ENCODE measurements around the gene ZNF503.

ZNF503 gene

DNA sequence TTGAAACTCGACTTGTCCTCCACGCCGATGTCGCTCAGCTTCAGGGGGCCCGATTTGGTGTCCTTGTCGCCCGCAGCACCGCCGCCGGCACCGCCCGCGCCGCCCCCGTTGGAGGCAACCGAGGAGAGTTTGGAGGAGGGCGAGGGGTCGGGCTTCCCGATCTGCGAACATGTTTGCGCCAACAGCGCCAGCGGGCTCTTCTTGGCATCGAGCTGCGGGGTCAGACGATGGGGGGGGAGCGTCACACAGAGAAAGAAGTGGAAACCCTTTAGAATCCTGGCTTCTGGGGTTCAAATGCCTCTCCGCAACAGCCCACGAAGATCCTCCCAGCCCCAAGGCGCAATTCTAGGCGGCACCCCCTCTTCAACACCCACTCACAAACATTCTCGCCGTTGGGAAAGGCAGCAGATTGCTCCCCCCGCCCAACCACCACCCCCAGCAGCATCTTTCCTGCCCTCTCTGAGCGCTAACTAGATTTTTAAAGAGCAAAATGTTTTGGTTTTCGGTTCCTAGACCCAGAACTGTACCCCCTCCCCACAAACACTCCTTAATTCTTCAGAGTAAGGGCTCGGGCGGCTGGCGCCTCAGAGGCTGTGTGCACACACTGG is 1.3 kb downstream of the ZNF503 start:
- TF ChIP-seq RAD21 (IDR thresholded peaks at IDR 0.05; ENCODE audit: low read depth) (no peak), CREB1 (IDR thresholded peaks at IDR 0.05; ENCODE audit: low read depth) (no peak), EGR1 (IDR thresholded peaks at IDR 0.05) (no peak), CEBPB (IDR thresholded peaks at IDR 0.05) (no peak), TEAD4 (IDR thresholded peaks at IDR 0.05) (no peak), NFIC (IDR thresholded peaks at IDR 0.05) (no peak), FOXM1 (IDR thresholded peaks at IDR 0.05; ENCODE audit: borderline replicate concordance, low read depth) (no peak), ZBTB7A (IDR thresholded peaks at IDR 0.05; ENCODE audit: low read depth) (no peak; the same call in none of the 2 replicates), TCF12 (IDR thresholded peaks at IDR 0.05; ENCODE audit: low read depth) (no peak), EP300 (IDR thresholded peaks at IDR 0.05; ENCODE audit: borderline replicate concordance) (no peak)

DNA sequence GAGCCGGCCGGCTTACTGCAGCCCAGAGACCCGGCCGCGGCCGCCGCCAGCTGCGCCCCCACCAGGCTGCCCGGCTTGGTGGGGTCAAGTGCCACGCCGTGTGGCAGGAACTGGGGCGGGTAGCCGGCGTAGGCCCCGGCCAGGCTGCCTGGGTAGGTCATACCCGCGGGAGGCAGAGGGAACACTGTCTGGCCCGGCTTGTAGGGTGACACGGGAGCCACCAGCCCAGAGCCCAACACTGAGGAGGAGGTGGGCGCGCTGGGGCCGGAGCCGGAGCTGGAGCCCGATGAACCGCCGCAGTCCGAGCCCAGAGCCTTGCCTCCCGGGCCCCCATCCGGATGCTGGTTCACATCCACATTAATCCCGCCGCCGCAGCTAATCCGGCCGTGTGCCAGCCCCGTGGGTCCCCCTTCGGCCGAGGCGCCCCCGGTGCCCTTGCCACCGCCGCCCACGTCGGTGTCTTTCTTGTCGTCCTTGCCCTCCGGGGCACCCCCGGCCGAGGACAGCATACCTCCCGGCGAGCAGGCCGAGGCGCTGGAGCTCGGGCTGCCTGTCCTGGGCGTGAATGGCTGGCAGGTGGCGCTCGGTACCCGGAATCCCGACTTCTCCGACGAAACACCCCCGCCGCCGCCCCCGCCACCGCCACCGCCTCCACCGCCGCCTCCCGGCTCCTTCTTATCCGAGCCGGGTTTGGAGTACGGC is 2.0 kb downstream of the ZNF503 start:
- TF ChIP-seq, protein P1, sequence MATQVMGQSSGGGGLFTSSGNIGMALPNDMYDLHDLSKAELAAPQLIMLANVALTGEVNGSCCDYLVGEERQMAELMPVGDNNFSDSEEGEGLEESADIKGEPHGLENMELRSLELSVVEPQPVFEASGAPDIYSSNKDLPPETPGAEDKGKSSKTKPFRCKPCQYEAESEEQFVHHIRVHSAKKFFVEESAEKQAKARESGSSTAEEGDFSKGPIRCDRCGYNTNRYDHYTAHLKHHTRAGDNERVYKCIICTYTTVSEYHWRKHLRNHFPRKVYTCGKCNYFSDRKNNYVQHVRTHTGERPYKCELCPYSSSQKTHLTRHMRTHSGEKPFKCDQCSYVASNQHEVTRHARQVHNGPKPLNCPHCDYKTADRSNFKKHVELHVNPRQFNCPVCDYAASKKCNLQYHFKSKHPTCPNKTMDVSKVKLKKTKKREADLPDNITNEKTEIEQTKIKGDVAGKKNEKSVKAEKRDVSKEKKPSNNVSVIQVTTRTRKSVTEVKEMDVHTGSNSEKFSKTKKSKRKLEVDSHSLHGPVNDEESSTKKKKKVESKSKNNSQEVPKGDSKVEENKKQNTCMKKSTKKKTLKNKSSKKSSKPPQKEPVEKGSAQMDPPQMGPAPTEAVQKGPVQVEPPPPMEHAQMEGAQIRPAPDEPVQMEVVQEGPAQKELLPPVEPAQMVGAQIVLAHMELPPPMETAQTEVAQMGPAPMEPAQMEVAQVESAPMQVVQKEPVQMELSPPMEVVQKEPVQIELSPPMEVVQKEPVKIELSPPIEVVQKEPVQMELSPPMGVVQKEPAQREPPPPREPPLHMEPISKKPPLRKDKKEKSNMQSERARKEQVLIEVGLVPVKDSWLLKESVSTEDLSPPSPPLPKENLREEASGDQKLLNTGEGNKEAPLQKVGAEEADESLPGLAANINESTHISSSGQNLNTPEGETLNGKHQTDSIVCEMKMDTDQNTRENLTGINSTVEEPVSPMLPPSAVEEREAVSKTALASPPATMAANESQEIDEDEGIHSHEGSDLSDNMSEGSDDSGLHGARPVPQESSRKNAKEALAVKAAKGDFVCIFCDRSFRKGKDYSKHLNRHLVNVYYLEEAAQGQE (IDR thresholded peaks at IDR 0.05; ENCODE audit: low read depth), result no peak
- TF ChIP-seq TEAD4 (IDR thresholded peaks at IDR 0.05) (no peak), FOXM1 (IDR thresholded peaks at IDR 0.05; ENCODE audit: borderline replicate concordance, low read depth) (no peak), YY1 (IDR thresholded peaks at IDR 0.05; ENCODE audit: low read depth) (no peak), CEBPB (IDR thresholded peaks at IDR 0.05) (no peak), NFIC (IDR thresholded peaks at IDR 0.05) (no peak), RAD21 (IDR thresholded peaks at IDR 0.05; ENCODE audit: low read depth) (peak; percentile 64)
- TF ChIP-seq, protein P2, sequence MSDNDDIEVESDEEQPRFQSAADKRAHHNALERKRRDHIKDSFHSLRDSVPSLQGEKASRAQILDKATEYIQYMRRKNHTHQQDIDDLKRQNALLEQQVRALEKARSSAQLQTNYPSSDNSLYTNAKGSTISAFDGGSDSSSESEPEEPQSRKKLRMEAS (IDR thresholded peaks at IDR 0.05), result 0 out of 2 replicates have a peak, but pooled peaks have one; percentile 5

DNA sequence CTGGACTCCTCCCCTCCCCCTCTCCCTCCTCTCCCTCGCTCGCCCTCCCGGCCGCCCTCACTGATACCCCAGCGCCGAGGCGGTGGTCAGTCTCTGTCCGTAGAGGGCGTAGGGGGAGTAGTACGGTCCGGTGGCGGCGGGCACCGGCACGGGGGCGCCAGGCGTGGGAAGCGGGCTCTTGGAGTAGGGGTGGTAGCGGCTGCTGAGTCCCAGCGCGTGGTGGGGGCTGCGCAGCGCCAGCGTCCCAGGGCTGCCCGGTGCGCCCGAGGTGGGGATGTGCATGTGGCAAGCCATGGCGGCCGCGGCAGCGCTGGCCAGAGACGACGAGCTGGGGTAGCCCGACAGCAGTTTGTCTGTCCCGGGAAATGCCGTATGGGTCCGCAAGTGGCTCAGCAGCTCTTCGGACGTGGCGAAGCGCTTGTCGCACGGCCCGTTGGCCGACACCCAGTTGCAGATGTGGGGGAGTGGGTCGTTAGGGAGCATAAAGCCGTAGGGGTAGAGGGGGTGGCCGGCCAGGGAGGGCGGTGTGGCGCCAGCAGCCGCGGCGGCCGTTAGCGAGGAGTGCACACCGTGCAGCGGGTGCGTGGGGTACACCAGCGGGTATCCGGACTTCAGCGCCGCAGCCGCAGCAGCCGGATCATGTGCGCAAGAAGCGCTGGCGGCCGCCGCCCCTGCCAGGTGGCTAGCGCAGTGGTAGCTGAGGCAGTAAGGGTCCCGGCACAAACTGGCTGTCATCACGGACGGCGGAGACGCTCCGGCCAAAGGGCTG is 2.7 kb downstream of the ZNF503 start:
- TF ChIP-seq, protein P1 (IDR thresholded peaks at IDR 0.05; ENCODE audit: low read depth), result no peak
- TF ChIP-seq YY1 (IDR thresholded peaks at IDR 0.05; ENCODE audit: low read depth), result no peak
- no peak for TF ChIP-seq NFIC (IDR thresholded peaks at IDR 0.05)
- TF ChIP-seq ZBTB7A (IDR thresholded peaks at IDR 0.05; ENCODE audit: low read depth), result no peak
- no peak for TF ChIP-seq EP300 (IDR thresholded peaks at IDR 0.05; ENCODE audit: borderline replicate concordance)
- TF ChIP-seq TCF12 (IDR thresholded peaks at IDR 0.05; ENCODE audit: low read depth), result no peak
- TF ChIP-seq CEBPB (IDR thresholded peaks at IDR 0.05), result no peak
- TF ChIP-seq EGR1 (IDR thresholded peaks at IDR 0.05), result no peak
- no peak for TF ChIP-seq TEAD4 (IDR thresholded peaks at IDR 0.05)
- no peak for TF ChIP-seq RAD21 (IDR thresholded peaks at IDR 0.05; ENCODE audit: low read depth)
- TF ChIP-seq, protein P3, sequence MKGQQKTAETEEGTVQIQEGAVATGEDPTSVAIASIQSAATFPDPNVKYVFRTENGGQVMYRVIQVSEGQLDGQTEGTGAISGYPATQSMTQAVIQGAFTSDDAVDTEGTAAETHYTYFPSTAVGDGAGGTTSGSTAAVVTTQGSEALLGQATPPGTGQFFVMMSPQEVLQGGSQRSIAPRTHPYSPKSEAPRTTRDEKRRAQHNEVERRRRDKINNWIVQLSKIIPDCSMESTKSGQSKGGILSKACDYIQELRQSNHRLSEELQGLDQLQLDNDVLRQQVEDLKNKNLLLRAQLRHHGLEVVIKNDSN (IDR thresholded peaks at IDR 0.05), result no peak
- no peak for TF ChIP-seq FOXM1 (IDR thresholded peaks at IDR 0.05; ENCODE audit: borderline replicate concordance, low read depth)

DNA sequence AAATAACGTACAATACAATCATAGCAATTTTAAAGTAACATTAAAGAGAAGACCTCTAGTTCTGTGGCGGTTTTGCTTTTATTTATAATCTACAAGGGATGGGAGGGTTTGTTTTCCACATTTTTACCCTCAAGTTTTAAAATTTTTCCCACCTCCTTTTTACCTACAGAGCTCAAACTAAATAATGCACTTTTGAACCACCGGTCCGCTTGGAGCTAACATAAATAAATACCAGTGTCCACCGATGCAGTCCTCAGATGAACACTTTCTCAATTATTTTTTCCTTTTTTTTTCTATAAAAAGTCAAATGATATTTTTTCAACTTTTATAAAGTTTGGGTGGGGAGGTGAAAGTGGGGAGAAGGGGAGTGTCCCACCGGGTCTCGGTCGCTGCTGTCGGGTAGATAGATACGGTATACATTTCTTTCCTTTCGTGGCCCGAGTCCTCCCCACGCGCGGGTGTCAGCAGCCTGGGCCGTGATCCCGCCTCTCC is 3.3 kb downstream of the ZNF503 start:
- TF ChIP-seq TEAD4 (IDR thresholded peaks at IDR 0.05), result no peak
- TF ChIP-seq, protein P1 (IDR thresholded peaks at IDR 0.05; ENCODE audit: low read depth), result no peak
- no peak for TF ChIP-seq RAD21 (IDR thresholded peaks at IDR 0.05; ENCODE audit: low read depth)
- TF ChIP-seq ZBTB7A (IDR thresholded peaks at IDR 0.05; ENCODE audit: low read depth), result no peak
